ENCODE data around the gene XPNPEP1.

GRCh38 chr10:109898007-109898406, 25.3 kb downstream of the XPNPEP1 start:
- TF ChIP-seq EZH2 (IDR thresholded peaks at IDR 0.05; ENCODE audit: borderline replicate concordance, low read length), result no peak
- TF ChIP-seq CTCF (IDR thresholded peaks at IDR 0.05; ENCODE audit: low read length), result no peak

Measured in OCI-LY1 (cell line).